ENCODE measurements around the gene TUFM. TPM values are rescaled to one million over a fixed set of nuclear protein-coding genes. Genes with fewer than 3 reads are reported as not detected.

TUFM gene
- polyA plus RNA-seq, 1 donor from 2014 or later = 144 TPM

GRCh38 chr16:28845293-28845692 is 855 bp downstream of the TUFM start:
- Histone ChIP-seq H3K9ac (ENCODE audit: low read length) (peak overlapping the region; percentile 91), H3K27ac (ENCODE audit: low read length) (no peak overlapping the region), H2AFZ (ENCODE audit: low read depth, low read length) (no peak overlapping the region), H3K4me3 (ENCODE audit: low read length) (peak overlapping the region; percentile 100), H3K9me2 (ENCODE audit: insufficient read depth, low read length) (no peaks in the 10 kb centered on the region), H3K79me2 (replicated peaks; ENCODE audit: insufficient read depth, low read length) (peaks cover 23% of the 10 kb centered on the region), H3K27me3 (ENCODE audit: insufficient read depth, low read depth, low read length) (no peaks in the 10 kb centered on the region), H4K20me1 (ENCODE audit: insufficient read depth) (no peaks in the 10 kb centered on the region), H3K4me2 (ENCODE audit: low read length) (peak overlapping the region; percentile 97), H3K36me3 (ENCODE audit: insufficient read depth, low read length) (no peaks in the 10 kb centered on the region), H3F3A (ENCODE audit: insufficient read depth, low read length, poor library complexity, severe bottlenecking) (no peaks in the 10 kb centered on the region), H3K9me3 (ENCODE audit: low read length) (no peaks in the 10 kb centered on the region)
- TF ChIP-seq SMC3 (conservative IDR thresholded peaks at IDR 0.05; ENCODE audit: poor library complexity) = no peak
- TF ChIP-seq EP300 (conservative IDR thresholded peaks at IDR 0.05; ENCODE audit: poor library complexity, severe bottlenecking) = no peak
- TF ChIP-seq MXI1 (conservative IDR thresholded peaks at IDR 0.05; ENCODE audit: poor library complexity, severe bottlenecking) = no peak
- TF ChIP-seq CTCF (IDR thresholded peaks at IDR 0.05; ENCODE audit: poor library complexity, severe bottlenecking) = no peak
- no peak for TF ChIP-seq RAD21 (conservative IDR thresholded peaks at IDR 0.05)
- TF ChIP-seq EZH2 (IDR thresholded peaks at IDR 0.05; ENCODE audit: borderline replicate concordance, insufficient read depth, low read length, poor library complexity, severe bottlenecking) = no peak
- TF ChIP-seq POLR2AphosphoS5 (IDR thresholded peaks at IDR 0.05) = no peak
- no peak for TF ChIP-seq TAF1 (IDR thresholded peaks at IDR 0.05; ENCODE audit: low read depth)
- TF ChIP-seq, protein P1, sequence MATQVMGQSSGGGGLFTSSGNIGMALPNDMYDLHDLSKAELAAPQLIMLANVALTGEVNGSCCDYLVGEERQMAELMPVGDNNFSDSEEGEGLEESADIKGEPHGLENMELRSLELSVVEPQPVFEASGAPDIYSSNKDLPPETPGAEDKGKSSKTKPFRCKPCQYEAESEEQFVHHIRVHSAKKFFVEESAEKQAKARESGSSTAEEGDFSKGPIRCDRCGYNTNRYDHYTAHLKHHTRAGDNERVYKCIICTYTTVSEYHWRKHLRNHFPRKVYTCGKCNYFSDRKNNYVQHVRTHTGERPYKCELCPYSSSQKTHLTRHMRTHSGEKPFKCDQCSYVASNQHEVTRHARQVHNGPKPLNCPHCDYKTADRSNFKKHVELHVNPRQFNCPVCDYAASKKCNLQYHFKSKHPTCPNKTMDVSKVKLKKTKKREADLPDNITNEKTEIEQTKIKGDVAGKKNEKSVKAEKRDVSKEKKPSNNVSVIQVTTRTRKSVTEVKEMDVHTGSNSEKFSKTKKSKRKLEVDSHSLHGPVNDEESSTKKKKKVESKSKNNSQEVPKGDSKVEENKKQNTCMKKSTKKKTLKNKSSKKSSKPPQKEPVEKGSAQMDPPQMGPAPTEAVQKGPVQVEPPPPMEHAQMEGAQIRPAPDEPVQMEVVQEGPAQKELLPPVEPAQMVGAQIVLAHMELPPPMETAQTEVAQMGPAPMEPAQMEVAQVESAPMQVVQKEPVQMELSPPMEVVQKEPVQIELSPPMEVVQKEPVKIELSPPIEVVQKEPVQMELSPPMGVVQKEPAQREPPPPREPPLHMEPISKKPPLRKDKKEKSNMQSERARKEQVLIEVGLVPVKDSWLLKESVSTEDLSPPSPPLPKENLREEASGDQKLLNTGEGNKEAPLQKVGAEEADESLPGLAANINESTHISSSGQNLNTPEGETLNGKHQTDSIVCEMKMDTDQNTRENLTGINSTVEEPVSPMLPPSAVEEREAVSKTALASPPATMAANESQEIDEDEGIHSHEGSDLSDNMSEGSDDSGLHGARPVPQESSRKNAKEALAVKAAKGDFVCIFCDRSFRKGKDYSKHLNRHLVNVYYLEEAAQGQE (IDR thresholded peaks at IDR 0.05; ENCODE audit: borderline replicate concordance) = no peak

- no peaks in the 10 kb centered on the region for H3K9me3 ChIP-seq (ENCODE audit: low read length)
- peaks cover 23% of the 10 kb centered on the region for H3K79me2 ChIP-seq (replicated peaks; ENCODE audit: insufficient read depth, low read length)
- no peak overlapping the region for H3K27ac ChIP-seq (ENCODE audit: low read length)
- H3K4me3 ChIP-seq (ENCODE audit: low read length) = peak overlapping the region; percentile 100
- no peak overlapping the region for H3K4me2 ChIP-seq (ENCODE audit: low read length)
- no peaks in the 10 kb centered on the region for H3F3A ChIP-seq (ENCODE audit: insufficient read depth, low read length, poor library complexity, severe bottlenecking)
- no peak overlapping the region for H2AFZ ChIP-seq (ENCODE audit: low read depth, low read length)
- H3K27me3 ChIP-seq (ENCODE audit: insufficient read depth, low read depth, low read length) = no peaks in the 10 kb centered on the region
- no peak overlapping the region for H3K9ac ChIP-seq (ENCODE audit: low read length)
- TF ChIP-seq CTCF (IDR thresholded peaks at IDR 0.05; ENCODE audit: poor library complexity, severe bottlenecking) (no peak), POLR2AphosphoS5 (IDR thresholded peaks at IDR 0.05) (no peak), TAF1 (IDR thresholded peaks at IDR 0.05; ENCODE audit: low read depth) (no peak), EZH2 (IDR thresholded peaks at IDR 0.05; ENCODE audit: borderline replicate concordance, insufficient read depth, low read length, poor library complexity, severe bottlenecking) (no peak), EP300 (conservative IDR thresholded peaks at IDR 0.05; ENCODE audit: poor library complexity, severe bottlenecking) (no peak), RAD21 (conservative IDR thresholded peaks at IDR 0.05) (no peak), SMC3 (conservative IDR thresholded peaks at IDR 0.05; ENCODE audit: poor library complexity) (no peak), MXI1 (conservative IDR thresholded peaks at IDR 0.05; ENCODE audit: poor library complexity, severe bottlenecking) (no peak)
- TF ChIP-seq, protein P1 (IDR thresholded peaks at IDR 0.05; ENCODE audit: borderline replicate concordance) = no peak
- no peaks in the 10 kb centered on the region for H3K9me2 ChIP-seq (ENCODE audit: insufficient read depth, low read length)
- no peaks in the 10 kb centered on the region for H4K20me1 ChIP-seq (ENCODE audit: insufficient read depth)
- no peaks in the 10 kb centered on the region for H3K36me3 ChIP-seq (ENCODE audit: insufficient read depth, low read length)
Measured at GRCh38 chr16:28844226-28844885, 1.8 kb downstream of the TUFM start.
